Cortex of kidney (tissue), 1 donor: ENCODE results near the gene RPL29.

Experiments used
- DNase-seq: peaks from one replicate; lab custom pipeline; 2025; lab: John Stamatoyannopoulos, UW

RPL29 gene

DNA sequence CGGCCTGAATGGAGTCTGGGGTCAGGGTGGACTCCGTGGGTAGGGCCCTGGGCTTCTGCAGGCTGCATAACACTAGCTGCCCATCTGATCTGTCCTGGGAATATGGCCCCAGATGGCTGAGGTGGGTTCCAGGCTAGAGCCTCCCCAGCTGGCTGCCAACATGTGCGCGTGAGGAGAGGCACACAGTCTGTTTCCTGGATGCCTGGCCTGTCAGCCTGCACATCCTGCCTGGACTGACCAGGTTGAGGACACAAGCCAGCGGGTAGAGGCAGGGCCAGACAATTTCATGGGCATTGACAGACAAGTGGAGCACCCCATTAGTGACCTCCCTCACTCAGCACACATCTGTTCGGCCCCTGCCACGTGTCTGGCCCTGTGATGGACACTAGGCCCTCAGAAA lies 29.8 kb upstream of the RPL29 start:
- no peak for DNase-seq

DNA sequence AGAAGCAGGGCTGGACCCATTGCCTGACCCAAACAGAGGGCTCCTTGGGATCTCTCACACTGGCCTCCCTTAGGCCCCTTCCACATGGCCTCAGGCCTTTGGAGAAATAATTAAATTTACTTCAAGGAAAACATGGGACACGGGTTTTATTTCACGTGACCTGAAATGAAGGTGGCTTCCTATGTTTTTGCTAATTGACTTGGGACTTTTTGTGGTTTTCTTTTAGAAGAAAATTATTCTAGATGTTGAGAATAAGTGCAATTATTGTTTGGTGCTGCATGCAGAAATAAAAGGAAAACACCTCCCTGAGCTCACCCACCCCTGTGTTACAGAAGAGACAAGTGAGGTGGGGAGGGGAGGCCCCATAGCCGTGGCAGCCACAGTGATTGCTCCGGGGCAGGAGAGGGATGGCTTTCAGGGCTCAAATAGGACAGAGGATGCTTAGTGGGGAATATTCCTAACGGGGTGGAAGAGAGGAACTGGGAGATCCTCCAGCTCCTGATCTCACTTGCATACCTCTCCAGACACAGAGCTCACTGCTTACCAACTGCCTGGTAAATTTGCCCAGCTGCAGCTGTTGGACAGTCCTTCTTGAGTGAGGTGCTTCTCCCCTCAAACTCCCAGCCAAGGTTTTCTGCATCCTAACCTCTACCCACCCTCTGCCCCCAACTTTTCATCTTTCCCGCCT lies 29.2 kb upstream of the RPL29 start:
- no peak for DNase-seq

DNA sequence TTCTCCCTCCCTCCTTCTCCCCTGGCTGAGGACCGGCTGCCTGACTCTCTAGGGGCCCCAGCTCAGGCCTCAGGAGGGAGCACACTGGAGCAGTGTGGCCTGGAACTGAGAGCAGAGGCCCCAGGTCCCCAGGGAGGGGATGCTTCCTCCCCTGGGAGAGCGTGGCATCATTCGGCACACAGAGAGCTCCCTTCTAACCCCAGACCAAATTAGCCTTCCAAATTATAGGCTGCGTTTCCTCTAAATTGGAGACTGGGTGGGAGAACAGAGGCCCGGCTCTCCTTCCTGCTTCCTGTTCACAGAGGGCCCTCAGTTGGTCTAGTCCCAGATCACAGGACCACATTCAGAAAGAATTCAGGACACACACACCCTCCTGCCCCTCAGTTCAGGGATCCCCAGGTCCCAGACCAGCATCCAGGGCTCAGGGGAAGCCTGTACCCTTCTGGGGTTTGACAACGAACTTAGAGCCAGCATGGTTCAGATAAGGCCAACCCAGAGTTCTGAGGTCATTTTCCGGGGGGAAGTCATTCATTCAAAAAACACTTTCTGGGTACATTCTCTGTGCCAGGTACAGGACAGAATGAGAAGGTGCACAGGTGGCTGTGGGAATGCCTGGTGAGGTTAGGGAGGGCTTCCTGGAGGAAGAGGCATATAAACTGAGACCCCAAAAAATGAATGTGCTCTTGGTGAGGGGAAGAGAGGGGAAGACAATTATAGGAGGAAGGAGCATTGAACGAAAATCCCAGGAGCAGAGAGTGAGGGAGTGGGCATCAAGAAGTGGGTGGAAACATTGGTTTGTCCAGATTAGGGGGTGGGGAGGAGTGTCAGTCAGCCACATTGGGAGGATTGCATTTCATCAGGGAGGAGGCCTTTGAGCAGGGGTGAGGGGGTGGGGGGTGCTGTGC lies 28.4 kb upstream of the RPL29 start:
- no peak for DNase-seq

DNA sequence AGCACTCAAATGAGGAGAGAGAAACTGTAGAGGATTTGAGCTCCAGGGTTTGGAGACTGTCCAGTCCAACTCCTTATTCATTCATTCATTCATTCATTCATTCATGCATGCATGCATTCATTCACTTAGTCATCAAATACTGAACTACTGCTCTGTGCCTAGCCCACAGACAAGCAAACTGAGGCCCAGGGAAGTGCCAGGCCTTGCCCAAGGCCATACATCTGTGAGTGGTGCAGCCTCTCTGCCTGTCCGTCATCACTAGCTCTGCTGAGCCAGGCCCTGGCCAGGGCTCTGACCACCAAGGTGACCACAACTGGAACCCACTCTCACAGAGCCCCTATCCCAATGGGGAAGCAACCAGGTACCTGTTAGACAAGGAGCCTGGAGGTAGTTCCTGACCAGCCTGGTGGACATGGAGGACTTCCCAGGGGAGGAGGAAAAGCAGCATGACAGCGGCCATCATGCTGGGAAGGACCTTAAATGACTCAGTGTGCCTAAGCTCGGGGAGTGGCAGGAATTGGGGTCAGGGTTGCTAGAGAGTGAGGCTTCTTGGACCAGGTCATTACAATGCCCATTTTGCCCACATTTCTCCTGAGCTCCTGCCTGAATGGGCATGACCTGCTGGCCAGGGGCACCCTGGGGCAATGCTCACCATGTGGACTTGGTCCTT lies 27.5 kb upstream of the RPL29 start:
- DNase-seq = no peak

DNA sequence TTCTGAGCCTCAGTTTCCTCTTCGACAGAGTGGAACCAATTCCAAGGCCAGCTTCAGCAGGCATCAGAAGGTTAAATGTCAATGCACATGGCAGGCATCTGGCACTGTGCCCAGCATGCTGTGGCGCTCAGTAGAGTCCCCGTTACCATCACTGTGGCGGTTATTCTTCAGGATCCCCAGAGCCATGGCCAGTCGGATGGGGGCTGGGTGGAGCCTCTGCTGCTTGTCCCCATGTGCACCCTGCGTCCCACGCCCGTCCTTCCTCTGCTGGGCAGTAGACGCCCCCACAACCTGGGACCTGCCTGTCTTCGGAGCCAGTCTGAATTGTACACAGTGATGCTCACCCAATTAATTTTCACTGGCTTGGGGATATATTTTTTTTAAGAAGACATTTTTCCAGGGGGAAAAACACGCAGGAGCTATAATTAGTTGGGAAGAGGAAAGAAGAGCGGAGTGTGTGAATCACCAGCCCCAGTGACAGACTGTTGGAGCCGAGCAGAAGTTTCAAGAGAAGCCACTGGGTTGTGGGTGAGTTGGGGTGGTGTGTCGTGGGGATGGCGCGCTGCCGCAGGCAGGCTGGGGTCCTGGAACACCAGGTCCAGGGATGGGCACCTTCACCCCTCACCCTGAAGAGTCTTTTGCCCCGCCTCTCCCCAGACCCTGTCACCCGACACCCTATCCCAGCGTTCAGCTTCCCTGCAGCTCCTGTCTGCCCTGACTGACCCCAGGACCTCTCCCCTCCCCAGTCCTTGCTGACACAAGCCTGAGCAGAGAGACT lies 26.8 kb upstream of the RPL29 start:
- DNase-seq = no peak

DNA sequence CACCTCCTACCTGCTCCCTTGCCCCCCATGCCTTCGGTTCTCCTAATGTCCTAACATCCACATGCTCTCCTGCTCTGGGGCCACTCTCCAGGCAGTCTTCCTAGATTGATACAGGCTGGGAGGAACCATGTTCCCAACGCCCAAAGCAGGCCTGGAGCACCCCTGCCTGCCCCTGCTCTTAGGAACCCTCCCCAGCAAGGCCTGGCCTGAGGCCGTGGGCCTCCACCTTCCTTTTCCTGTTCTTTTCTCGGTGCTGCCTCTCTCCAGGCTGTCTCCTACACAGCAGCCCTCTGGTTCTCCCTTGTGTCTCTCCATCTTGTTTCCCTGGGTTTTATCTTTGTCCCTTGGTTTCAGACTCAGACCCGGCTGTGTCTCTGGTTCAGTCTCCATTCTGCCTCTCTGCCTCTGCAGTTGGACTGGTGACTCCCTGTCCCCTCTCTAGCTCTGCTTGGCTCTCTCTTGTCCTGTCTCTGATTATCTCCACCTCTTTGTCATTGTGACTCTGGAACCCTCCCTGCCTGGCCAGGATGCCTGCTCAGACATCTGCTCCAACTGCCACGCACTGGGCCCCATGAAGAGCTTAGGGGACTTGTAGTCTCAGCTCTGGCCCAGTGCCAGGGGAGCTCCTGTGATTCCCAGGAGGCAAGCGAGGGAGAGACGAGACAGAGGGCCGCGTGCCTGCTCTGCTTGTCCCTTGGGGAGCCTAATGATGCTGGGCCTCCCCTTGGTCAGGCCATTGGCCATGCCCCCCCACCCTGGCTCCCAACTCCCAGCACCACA lies 26.0 kb upstream of the RPL29 start:
- no peak for DNase-seq

DNA sequence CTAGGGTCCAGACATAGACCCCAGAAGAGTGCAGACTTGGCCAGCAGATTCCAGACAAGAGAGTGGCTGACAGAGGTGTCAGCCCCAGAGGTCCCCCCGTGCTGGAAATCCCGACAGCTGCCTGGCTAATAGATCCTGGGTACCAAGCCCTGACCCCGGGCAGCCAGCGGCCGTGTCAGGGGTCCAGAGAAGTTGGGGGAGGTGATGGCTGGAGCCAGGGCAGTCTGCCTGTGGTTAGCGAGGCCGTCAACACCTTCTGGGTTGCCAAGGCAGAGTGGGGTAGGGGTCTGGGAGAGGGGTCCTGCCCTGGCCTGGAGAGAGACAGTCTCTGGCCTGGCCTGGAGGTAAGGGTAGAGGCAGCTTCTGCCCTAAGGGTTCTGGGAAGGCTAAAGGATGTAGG lies 25.1 kb upstream of the RPL29 start:
- no peak for DNase-seq

DNA sequence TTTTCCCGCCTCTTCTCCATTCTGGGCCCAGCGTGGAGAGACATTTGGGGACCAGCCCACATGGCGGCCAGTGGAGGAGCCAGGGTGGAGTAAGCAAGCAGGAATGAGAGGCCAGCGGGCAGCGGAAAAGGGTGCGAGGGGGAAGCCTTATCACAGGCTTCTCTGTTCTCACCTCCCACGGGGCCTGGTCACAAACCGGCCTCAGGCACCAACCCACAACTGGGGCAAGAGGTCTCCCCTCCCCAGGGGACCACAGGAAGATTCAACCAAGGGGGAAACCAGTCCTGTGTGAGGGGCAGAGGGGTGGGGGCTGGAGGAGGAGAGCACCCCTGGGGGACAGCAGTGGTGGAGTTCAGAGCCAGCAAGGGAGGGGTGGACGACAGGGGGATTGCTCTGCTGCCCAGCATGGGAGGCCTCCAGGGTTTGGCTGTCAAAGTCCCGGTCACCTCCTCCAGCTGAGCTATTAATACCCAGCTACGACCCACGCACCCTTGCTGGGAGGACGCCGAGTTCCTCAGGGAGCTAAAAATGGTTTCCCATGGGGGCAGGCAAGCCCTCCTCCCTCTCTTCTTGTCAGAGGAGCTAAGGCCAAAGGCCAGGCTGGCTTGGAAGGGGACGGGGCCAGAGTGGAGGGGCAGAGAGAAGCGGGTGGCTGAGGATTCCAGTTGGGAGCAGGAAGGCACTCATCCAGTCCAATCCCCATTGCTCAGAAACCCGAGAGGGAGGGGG lies 23.8 kb upstream of the RPL29 start:
- DNase-seq = no peak

DNA sequence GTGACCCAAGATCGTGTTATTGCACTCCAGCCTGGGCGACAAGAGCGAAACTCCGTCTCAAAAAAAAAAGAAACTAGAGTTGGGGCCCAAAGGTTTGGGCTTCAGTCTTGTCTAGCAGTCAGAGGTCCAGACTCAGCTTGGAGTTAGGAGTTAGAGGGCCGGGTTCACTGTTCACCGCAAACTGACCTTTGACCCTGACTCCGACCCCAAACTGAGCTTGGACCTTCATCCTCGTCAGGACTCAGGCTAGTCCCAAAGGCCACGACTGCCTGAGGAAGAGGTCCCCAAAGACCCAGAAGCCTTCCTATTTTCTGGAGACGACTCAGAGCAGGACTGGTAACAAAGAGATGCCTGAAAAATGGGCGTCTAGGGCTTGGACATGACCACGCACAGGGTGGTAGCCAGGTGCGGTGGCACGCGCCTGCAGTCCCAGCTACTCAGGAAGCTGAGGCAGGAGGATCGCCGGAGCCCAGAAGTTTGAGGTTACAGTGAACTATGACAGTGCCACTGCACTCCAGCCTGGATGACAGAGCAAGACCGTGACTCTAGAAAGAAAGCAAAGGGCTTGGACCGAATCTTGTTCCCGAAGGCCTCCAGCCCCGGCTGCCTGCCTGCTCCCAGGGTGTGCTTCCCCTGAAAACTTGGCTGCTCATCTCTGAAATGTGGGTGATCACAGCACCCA lies 22.8 kb upstream of the RPL29 start:
- DNase-seq = no peak

DNA sequence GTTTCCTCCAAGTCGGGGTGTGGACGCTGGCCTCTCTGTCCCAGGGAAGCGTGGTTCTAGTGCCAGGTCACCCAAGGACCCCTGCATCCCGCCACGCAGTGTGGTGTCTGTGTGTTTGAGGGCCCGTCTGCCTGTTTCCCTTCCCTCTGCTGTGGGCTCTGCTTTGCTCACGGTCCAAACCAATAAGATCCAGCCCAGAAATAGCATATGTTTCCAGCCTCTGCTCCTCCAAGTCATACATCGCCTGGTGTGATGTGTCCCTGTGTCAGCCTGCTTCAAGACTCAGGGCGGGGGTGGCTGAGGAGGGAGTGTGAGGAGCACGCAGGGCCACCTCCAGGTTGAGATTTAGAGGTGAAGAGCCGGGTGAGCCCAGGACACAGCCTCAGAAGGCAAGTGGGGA lies 21.9 kb upstream of the RPL29 start:
- DNase-seq = no peak

DNA sequence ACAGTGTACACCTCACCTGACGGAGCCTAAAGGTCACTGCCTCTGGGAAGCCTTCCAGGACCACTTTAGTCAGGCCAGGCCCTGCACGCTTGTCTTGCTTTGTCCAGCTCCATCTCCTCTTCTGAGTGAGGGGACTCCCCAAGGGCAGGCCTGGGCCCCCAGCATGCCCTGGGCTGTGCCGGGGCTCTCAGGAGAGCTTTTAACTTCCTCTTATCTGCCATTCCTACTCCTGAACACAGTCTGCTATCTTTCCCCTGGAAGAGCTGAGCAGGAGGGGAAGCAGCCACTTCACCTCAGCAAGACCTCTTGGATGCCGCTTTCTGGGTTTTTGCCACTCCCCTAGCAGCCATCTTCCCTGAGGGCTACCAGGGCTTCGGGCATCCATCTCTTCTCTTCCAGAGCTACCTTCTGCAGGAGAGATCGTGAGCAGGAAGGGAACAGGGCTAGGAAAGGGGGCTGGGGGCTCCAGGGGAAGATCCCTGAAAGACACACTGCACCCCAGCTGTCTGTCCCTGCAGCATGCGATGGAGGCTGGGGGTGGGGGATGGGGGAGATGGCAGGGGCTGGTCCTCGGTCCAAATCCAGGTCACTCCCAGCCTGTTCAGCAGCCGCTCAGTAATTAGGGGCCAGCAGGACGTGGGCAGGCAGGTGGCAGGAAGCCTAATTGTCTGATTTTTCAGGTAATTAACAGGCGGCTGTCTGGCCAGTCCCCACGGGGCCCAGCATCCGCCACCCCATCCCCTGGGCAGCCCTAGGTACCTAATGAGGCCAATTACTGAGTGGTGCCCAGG lies 19.9 kb upstream of the RPL29 start:
- DNase-seq = no peak

DNA sequence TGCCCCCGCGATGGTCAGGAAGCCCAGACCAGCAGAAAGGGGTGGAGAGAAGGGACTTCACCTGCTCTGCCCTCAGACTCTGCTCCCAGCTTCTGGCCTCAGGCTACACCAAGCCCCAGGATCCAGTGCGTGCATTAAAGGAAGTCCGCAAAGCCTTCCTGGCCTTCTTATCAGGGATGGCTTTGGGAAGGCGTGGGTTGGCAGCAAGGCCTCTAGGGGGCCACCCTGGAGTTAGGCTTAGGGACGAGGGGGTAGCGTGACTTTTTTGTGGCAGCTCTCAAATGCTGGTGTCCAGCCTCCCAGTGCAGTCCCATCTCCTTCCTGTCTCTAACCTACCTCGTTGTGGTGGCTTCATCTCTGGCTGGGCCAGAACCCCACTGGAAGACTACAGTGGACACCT lies 18.9 kb upstream of the RPL29 start:
- DNase-seq = no peak

DNA sequence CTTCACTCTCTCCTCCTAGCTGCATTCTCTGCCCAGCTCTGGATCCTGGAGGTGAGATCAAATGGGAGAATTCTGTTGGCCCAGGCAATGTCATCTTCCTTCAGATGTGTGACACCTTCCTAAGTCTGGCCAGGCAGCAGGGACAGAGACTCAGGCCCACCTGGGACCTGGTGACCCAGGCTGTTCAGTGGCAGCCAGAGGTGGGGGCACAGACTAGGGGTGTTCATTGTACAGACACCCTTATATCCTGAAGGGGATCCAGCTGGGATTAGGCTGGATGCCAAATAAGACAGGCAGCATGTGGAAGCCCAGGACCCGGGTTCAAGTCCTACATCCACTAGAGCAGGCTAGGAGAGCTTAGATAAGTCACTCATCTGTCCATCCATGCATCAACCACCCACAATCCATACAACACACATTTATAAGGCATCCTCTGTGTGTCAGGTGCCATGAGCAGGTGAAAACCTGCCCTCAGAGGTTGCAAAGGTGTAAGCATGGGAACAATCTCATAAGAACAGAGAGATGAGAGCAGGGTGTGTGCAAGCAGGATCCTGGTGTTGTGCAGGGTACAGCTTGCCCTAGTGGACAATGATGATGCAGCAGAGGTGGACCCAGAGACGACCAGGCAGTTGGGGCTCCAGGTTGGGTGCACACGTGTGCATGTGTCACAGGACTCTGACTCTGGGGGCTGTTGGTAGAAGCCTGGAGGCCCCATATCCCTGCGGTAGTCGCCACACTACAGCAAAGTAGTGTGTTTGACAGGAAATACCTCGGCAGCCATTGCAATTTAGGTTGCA lies 18.3 kb upstream of the RPL29 start:
- DNase-seq = no peak

DNA sequence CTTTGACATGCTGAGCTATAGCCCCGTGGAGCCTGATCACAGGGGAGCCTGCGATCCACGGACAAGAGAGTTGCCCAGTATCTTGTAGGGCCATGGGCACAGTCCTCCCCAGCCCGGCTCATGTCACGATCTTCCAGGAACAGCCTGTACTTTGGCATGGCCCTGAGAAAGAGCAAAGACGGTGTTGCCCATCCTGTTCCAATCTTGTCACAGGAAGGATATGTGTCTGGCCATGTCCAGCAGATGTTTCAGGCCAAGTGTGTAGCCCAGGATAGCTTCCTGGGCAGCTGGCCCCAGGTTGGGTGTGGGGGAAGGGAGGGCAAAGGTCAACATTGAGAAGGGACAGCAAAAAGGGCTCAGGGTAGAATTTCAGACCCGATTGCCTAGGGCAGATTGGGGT lies 17.0 kb upstream of the RPL29 start:
- DNase-seq = no peak

DNA sequence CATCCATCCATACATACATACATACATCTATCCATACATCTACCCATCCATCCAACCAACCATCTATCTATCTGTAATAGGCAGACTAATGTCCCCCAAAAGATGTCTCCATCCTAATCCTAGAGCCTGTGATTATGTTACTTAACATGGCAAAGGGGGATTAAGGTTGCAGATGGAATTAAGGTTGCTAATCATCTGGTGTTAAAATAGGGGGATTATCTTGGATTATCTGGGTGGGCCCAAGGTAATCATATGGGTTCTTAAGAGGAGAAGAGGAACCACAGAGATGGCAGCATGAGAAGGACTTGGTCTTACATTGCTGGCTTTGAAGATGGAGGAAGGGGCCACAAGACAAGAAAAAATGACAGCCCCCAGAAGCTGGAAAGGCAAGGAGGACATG lies 14.7 kb upstream of the RPL29 start:
- DNase-seq = no peak

DNA sequence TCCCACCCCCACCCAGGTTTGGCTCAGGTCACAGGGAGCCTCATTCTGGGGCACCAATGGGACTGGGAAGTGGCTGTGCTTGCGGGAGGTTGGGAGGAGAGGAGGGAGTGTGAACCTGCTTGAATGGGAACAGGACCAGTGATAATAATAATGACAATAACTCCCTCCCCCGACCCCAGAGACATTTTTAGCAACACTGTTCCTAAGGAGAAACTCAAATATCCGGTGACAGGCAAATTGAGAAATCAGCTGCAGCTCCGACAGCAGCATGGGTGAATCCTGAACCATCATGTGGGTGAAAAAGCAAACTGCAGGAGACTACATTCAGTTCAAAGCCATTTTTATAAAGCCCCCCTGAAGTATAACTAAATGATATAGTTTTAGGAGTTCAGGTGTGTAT lies 11.6 kb upstream of the RPL29 start:
- no peak for DNase-seq

DNA sequence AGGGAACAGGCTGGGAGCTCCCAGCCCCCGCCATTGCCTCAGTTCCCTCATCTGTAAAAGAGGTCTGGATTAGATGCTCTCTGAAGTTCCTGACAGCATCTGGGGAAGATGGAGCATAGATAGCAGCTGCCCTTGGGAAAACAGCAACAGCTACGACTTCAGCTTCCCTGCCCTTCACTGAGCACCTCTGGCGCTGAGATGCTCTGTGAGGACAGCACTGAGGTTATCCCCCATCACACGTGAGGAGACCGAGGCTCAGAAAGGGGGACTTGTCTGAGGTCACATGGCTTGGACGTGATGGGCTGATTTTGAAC lies 11.1 kb upstream of the RPL29 start:
- no peak for DNase-seq

DNA sequence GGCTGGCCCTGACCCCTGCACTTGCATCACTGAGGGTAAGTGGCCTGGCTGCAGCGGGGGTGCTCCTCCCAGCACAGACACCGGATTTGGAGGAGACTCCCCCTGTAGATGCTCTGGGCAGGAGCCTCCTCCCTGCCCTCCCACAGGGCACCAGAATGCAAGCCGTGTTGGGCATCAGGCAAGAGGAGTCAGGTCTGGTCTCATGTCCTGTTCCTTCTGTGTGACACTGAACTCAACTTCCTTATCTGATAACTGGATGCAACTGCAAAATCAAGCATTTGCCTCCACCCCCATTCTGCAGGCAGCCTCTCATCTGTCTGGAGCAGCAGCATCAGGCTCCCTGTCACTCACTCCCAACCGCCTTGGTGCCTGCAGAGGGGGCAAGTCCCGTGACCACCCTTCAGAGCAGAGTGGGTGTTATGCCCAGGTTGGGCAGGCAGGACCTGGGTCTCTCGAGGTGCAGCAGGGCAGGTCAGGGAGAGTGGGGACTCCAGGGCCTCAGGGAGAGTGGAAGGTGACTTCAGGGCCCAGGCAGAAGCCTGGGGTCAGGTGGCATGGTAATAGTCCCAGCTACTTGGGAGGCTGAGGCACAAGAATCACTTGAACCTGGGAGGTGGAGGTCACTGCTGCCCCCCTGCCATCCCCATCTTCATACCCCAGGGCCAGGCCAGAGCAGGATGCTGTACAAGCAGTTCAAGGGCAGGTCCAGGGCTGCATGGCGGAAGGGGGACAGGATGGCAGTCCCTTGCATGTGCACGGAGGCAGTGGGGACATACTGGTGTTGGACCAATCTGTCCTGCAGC lies 10.5 kb upstream of the RPL29 start:
- no peak for DNase-seq
